A549 (cell line): Measurements from ENCODE around the gene PDCD1LG2. TPM values are rescaled to one million over a fixed set of nuclear protein-coding genes. Genes with fewer than 3 reads are reported as not detected.
"Not testable (repeated sequence)": the region's sequence is repeated elsewhere in the genome, so short reads cannot be mapped to it uniquely, and the experiment has no call there.

Experiments
- ATAC-seq, 2 experiments: fragments of 200-7000 bp in 1 of 2; fragments of >200 bp in 1 of 2; cut with Nextera tagmentation in 1 of 2; cut with Tn5 transposase in 1 of 2; 3 replicates each; pipeline versions ENCODE4 v1.8.0 to v1.9.1; 2018 to 2020; ENCODE audit warnings: mild to moderate bottlenecking in 1 of 2, moderate library complexity in 1 of 2
- CTCF ChIA-PET: fragments of 300-600 bp; sonication (Branson Sonifier 250); formaldehyde crosslinking; extraction: SDS; loops from one replicate; lab custom pipeline; 2021; ENCODE audit warnings: antibody characterized with exemption, inconsistent platforms; lab: Yijun Ruan, JAX
- POLR2A ChIA-PET: fragments of 350-600 bp; formaldehyde crosslinking; extraction: SDS; loops from one replicate; lab custom pipeline; 2021; ENCODE audit warnings: antibody characterized with exemption, inconsistent platforms; lab: Yijun Ruan, JAX
- DNase-seq, 2 experiments: peaks; one replicate each; pipeline versions ENCODE4 v3.0.0 to v3.0.0-alpha.2; 2011 to 2016; ENCODE audit warnings: low read depth in 1 of 2, low spot score in 1 of 2
- FAIRE-seq: peaks from 2 replicates; lab custom pipeline; 2011; peaks lifted over from hg19 to GRCh38; lab: Jason Lieb, UNC
- H3K27ac ChIP-seq, 2 experiments: fragments of >200 bp; sonication (Bioruptor Twin); formaldehyde crosslinking; 3 replicates each; pipeline ENCODE4 v1.5.1; 2016 to 2017
- H3K4me1 ChIP-seq: fragments of >200 bp; sonication (Bioruptor Twin); formaldehyde crosslinking; 3 replicates; pipeline ENCODE4 v1.6.1; 2016
- H3K4me2 ChIP-seq: fragments of >200 bp; sonication (Bioruptor Twin); formaldehyde crosslinking; 3 replicates; pipeline ENCODE4 v1.6.1; 2016
- H3K4me3 ChIP-seq: fragments of >200 bp; sonication (Bioruptor Twin); formaldehyde crosslinking; 3 replicates; pipeline ENCODE4 v1.5.1; 2016
- H3K9me3 ChIP-seq: fragments of >200 bp; sonication (Bioruptor Twin); formaldehyde crosslinking; 3 replicates; pipeline ENCODE4 v1.6.1; 2016
- BHLHE40 ChIP-seq: IDR thresholded peaks from 2 replicates; pipeline ENCODE4 v1.6.1; 2012; ENCODE audit warnings: low read depth, low read length, inconsistent platforms
- CBX8 ChIP-seq: fragments of 200-600 bp; sonication (generic); IDR thresholded peaks from 2 replicates; pipeline ENCODE4 v1.6.1; 2016
- CHD2 ChIP-seq: fragments of 150-350 bp; IDR thresholded peaks from 2 replicates; pipeline ENCODE4 v1.6.1; 2014; ENCODE audit warnings: low read length; ENCODE audit not compliant: partially characterized antibody
- CHD4 ChIP-seq: fragments of 200-600 bp; sonication (generic); IDR thresholded peaks from 2 replicates; pipeline ENCODE4 v1.6.1; 2016; ENCODE audit warnings: antibody characterized with exemption, mild to moderate bottlenecking, borderline replicate concordance
- EHF ChIP-seq: fragments of 250-450 bp; sonication (Bioruptor Pico); IDR thresholded peaks from 2 replicates; pipeline ENCODE4 v1.5.0; 2020; ENCODE audit warnings: mild to moderate bottlenecking
- EHMT2 ChIP-seq: fragments of 200-600 bp; sonication (generic); IDR thresholded peaks from 2 replicates; pipeline ENCODE4 v1.6.1; 2016; ENCODE audit warnings: antibody characterized with exemption, low read depth, mild to moderate bottlenecking, moderate library complexity
- ESRRA ChIP-seq: fragments of 150-350 bp; IDR thresholded peaks from 2 replicates; pipeline ENCODE4 v1.6.1; 2014; ENCODE audit warnings: mild to moderate bottlenecking, low read length, borderline replicate concordance
- FOSL2 ChIP-seq, 2 experiments: fragments of 450-650 bp in 1 of 2; fragments of >200 bp in 1 of 2; sonication (Bioruptor Twin) in 1 of 2; formaldehyde crosslinking; IDR thresholded peaks; 2 replicates each; pipeline versions ENCODE4 v1.5.0 to v1.6.1; 2016 to 2020; ENCODE audit warnings: mild to moderate bottlenecking in 1 of 2, moderate library complexity in 1 of 2
- HEYL ChIP-seq: fragments of 250-450 bp; sonication (Bioruptor Pico); IDR thresholded peaks from 2 replicates; pipeline ENCODE4 v1.8.0; 2021; ENCODE audit warnings: mild to moderate bottlenecking, moderate library complexity
- HOXA7 ChIP-seq: fragments of 250-450 bp; sonication (Bioruptor Pico); IDR thresholded peaks from 2 replicates; pipeline ENCODE4 v1.5.0; 2020; ENCODE audit warnings: mild to moderate bottlenecking, moderate library complexity
- JUN ChIP-seq, 2 experiments: fragments of >200 bp; sonication (Bioruptor Twin); formaldehyde crosslinking; IDR thresholded peaks; 2 replicates in 1 of 2; 3 replicates in 1 of 2; pipeline ENCODE4 v1.6.1; 2016 to 2017
- JUNB ChIP-seq: fragments of >200 bp; sonication (Bioruptor Twin); formaldehyde crosslinking; IDR thresholded peaks from 2 replicates; pipeline ENCODE4 v1.6.1; 2016
- MYC ChIP-seq: IDR thresholded peaks from 2 replicates; pipeline ENCODE4 v1.6.1; 2012; ENCODE audit warnings: mild to moderate bottlenecking, inconsistent platforms, low read length, improper control_type of control experiment, borderline replicate concordance
- POLR2A ChIP-seq: IDR thresholded peaks from 2 replicates; pipeline ENCODE4 v1.6.1; 2012; ENCODE audit warnings: mild to moderate bottlenecking, low read length
- POLR2AphosphoS2 ChIP-seq: conservative IDR thresholded peaks from 2 replicates; pipeline ENCODE4 v1.6.1; 2012; ENCODE audit warnings: low read length, improper control_type of control experiment, inconsistent platforms
- RARB ChIP-seq: fragments of 250-450 bp; sonication (Bioruptor Pico); IDR thresholded peaks from 2 replicates; pipeline ENCODE4 v1.8.0; 2021; ENCODE audit warnings: mild to moderate bottlenecking, moderate library complexity
- RCOR1 ChIP-seq: fragments of 150-350 bp; IDR thresholded peaks from 2 replicates; pipeline ENCODE4 v1.6.1; 2014; ENCODE audit warnings: antibody characterized with exemption, low read length, low read depth
- RFX5 ChIP-seq: fragments of 450-650 bp; IDR thresholded peaks from 2 replicates; pipeline ENCODE4 v1.7.1; 2014; ENCODE audit warnings: antibody characterized with exemption, mild to moderate bottlenecking, moderate library complexity
- RNF2 ChIP-seq: fragments of 200-600 bp; sonication (generic); IDR thresholded peaks from 2 replicates; pipeline ENCODE4 v1.6.1; 2016; ENCODE audit warnings: low read depth, mild to moderate bottlenecking, antibody characterized with exemption, moderate library complexity, borderline replicate concordance
- TFCP2L1 ChIP-seq: fragments of 250-450 bp; sonication (Bioruptor Pico); IDR thresholded peaks from 2 replicates; pipeline ENCODE4 v1.5.0; 2021; ENCODE audit warnings: mild to moderate bottlenecking
- TP53 ChIP-seq: fragments of 250-450 bp; sonication (Bioruptor Pico); IDR thresholded peaks from 2 replicates; pipeline ENCODE4 v1.5.0; 2021; ENCODE audit warnings: mild to moderate bottlenecking, moderate library complexity
- ZC3H11A ChIP-seq: fragments of 450-650 bp; IDR thresholded peaks from 2 replicates; pipeline ENCODE4 v1.6.1; 2014; ENCODE audit warnings: antibody characterized with exemption, mild to moderate bottlenecking
- ZFP36 ChIP-seq: fragments of 450-650 bp; IDR thresholded peaks from 2 replicates; pipeline ENCODE4 v1.6.1; 2014; ENCODE audit warnings: borderline replicate concordance; ENCODE audit not compliant: partially characterized antibody
- ZNF302 ChIP-seq: fragments of 250-450 bp; sonication (Bioruptor Pico); IDR thresholded peaks from 2 replicates; pipeline ENCODE4 v1.9.0; 2021; ENCODE audit warnings: inconsistent platforms, mild to moderate bottlenecking, moderate library complexity
- WGBS: methylation state at CpG from one replicate; pipeline ENCODE4 v1.1.6; 2017; ENCODE audit errors: missing lambda C conversion rate; 5-methylcytosine and 5-hydroxymethylcytosine counted together
- polyA minus RNA-seq: library from RNA; depleted of rRNA, polyadenylated mRNA; stranded (reverse); fragments of >200 nt; gene quantifications from 2 replicates; pipeline ENCODE4 v1.2.3, GENCODE V29; 2011; rRNA and poly(A)+ RNA removed
- polyA plus RNA-seq, 4 experiments: library from polyadenylated mRNA; depleted of rRNA in 3 of 4; stranded (reverse); fragments of >200 nt; fragmentation: RNase III in 1 of 4; extraction: RNeasy Plus Mini Kit Qiagen cat#74134 plus additional on column Dnase treatment in 1 of 4; gene quantifications; 2 replicates in 3 of 4; 3 replicates in 1 of 4; pipeline ENCODE4 v1.2.3, GENCODE V29; 2011 to 2017
- TF ChIP-seq, protein P1 (sequence below): IDR thresholded peaks from 2 replicates; pipeline ENCODE4 v1.6.1; 2012
- TF ChIP-seq, protein P2 (sequence below): fragments of 150-350 bp; IDR thresholded peaks from 2 replicates; pipeline ENCODE4 v1.6.1; 2014; ENCODE audit warnings: low read depth, mild to moderate bottlenecking, low read length
- TF ChIP-seq, protein P3 (sequence below): fragments of >200 bp; sonication (Bioruptor Twin); formaldehyde crosslinking; IDR thresholded peaks from 3 replicates; pipeline ENCODE4 v1.6.1; 2016

Gene PDCD1LG2
- polyA plus RNA-seq (2011; rRNA removed) (0.46 and 0.53 TPM in 2 replicates), polyA plus RNA-seq (2017; fragmentation: RNase III; extraction: RNeasy Plus Mini Kit Qiagen cat#74134 plus additional on column Dnase treatment) (0.53 to 0.82 TPM (median 0.79 TPM) in 3 replicates), polyA minus RNA-seq (0.41 and 0.49 TPM in 2 replicates)
- 0.11 and 0.17 TPM in 2 replicates for polyA plus RNA-seq (2012; cell fraction: cytosol; rRNA removed)
- polyA plus RNA-seq (2012; cell fraction: nucleus; rRNA removed): 0.13 and 0.17 TPM in 2 replicates

DNA sequence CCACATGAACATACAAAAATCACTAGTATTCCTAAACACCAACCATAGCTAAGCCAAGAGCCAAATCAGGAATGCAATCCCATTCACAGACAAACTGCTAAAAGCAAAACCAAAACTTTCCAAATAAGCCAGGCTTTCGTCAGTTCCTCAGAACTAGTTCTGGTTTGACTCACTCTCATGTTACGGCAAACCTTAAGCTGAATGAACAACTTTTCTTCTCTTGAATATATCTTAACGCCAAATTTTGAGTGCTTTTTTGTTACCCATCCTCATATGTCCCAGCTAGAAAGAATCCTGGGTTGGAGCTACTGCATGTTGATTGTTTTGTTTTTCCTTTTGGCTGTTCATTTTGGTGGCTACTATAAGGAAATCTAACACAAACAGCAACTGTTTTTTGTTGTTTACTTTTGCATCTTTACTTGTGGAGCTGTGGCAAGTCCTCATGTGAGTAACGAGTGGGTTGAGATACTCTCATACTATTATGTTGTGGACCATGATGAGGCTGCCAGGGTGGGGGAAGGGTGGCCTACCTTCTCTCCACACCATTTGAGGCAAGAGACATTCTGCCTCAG is at the start of gene PDCD1LG2:
Gene PDCD1LG2 (plus strand): TSS at position 172 of the 572 bp plus-strand sequence. CDS start 12,016 bp downstream, outside the sequence.
- no peak for FAIRE-seq
- peak within 1 kb of the TSS; percentile 59 for H3K4me2 ChIP-seq
- CTCF ChIA-PET: interaction anchor here (0.6 to 2.6 kb wide), 9 partner anchors 11 to 526 kb away, joined by 3 to 13 read pairs (median 4); partner anchors contain the start of genes CD274 and JAK2
- peak; percentile 49 to 51; a peak in 3 of 6 replicates for ATAC-seq
- H3K4me1 ChIP-seq: peaks cover 24% of the 10 kb centered on the region
- no peak for DNase-seq
- H3K4me3 ChIP-seq: no peak within 1 kb of the TSS
- peak within 1 kb of the TSS; percentile 62 to 81 for H3K27ac ChIP-seq
- POLR2A ChIA-PET: interaction anchor here (1.4 to 2.2 kb wide), 3 partner anchors 17 to 73 kb away, joined by 3 to 6 read pairs (median 5); partner anchors contain the start of genes CD274 and PLGRKT
- TF ChIP-seq, protein P1, sequence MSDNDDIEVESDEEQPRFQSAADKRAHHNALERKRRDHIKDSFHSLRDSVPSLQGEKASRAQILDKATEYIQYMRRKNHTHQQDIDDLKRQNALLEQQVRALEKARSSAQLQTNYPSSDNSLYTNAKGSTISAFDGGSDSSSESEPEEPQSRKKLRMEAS: no peak
- TF ChIP-seq ZFP36 (no peak), POLR2A (no peak), MYC (no peak), CHD4 (no peak), HEYL (no peak), TP53 (CRISPR knock-in tag) (no peak), JUNB (no peak), CHD2 (no peak), EHF (no peak), RFX5 (no peak), ZC3H11A (no peak), FOSL2 (IDR thresholded peaks at IDR 0.05) (no peak), FOSL2 (CRISPR knock-in tag; IDR thresholded peaks at IDR 0.05) (no peak), RCOR1 (no peak), ZNF302 (CRISPR knock-in tag) (no peak)
- TF ChIP-seq, protein P2, sequence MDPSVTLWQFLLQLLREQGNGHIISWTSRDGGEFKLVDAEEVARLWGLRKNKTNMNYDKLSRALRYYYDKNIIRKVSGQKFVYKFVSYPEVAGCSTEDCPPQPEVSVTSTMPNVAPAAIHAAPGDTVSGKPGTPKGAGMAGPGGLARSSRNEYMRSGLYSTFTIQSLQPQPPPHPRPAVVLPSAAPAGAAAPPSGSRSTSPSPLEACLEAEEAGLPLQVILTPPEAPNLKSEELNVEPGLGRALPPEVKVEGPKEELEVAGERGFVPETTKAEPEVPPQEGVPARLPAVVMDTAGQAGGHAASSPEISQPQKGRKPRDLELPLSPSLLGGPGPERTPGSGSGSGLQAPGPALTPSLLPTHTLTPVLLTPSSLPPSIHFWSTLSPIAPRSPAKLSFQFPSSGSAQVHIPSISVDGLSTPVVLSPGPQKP: no peak
- TF ChIP-seq, protein P3, sequence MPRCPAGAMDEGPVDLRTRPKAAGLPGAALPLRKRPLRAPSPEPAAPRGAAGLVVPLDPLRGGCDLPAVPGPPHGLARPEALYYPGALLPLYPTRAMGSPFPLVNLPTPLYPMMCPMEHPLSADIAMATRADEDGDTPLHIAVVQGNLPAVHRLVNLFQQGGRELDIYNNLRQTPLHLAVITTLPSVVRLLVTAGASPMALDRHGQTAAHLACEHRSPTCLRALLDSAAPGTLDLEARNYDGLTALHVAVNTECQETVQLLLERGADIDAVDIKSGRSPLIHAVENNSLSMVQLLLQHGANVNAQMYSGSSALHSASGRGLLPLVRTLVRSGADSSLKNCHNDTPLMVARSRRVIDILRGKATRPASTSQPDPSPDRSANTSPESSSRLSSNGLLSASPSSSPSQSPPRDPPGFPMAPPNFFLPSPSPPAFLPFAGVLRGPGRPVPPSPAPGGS: no peak
- WGBS: 27% methylated on average over 4 of the region's 4 CpGs
- H3K9me3 ChIP-seq: no peaks in the 10 kb centered on the region

DNA sequence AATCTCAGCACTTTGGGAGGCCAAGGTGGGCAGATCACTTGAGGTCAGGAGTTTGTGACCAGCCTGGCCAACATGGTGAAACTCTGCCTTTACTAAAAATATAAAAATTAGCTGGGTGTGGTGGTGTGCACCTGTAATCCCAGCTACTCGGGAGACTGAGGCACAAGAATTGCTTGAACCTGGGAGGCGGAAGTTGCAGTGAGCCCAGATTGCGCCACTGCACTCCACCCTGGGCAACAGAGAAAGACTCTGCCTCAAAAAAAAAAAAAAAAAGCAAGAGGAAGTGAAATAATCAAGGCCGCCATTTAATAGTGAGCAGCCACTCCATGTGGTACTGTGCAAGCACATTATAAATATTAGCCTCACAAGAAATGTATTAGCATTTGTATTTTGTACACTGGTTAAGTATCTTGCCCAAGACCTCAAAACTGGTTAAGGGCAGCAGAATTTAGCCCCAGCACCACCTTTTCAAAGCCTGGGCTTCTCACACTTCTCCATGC is 45.5 kb upstream of the PDCD1LG2 start:
- DNase-seq, FAIRE-seq, H3K4me1 ChIP-seq, H3K9me3 ChIP-seq, ATAC-seq, H3K4me2 ChIP-seq, H3K27ac ChIP-seq, H3K4me3 ChIP-seq, POLR2A ChIA-PET: not testable (repeated sequence)
- 96% methylated on average over 4 of the region's 4 CpGs for WGBS
- CTCF ChIA-PET: interaction anchor here (1.0 to 4.0 kb wide), 5 partner anchors 16 to 135 kb away, joined by 3 to 19 read pairs (median 5); partner anchors contain the start of gene CD274

DNA sequence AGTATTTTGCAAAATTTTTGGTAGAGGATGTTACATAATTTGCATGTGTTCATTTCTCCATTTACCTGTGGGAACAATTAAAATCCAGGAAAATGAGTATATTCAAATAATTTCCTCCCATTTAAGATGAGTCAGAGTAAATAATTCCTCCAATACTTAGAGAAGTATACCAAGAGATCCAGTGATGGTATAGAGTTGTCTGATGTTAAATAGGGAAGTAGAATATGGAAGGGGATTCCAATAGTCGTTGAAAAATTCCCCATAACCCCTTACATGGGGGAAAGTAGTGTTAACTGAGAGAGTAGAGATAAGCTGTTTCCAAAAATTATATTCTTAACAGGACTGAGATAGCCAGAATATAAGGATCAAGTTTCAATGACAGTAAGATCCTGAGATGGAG is 44.3 kb upstream of the PDCD1LG2 start:
- H3K4me1 ChIP-seq: no peaks in the 10 kb centered on the region
- 50% methylated on average over 1 of the region's 1 CpG for WGBS
- ChIA-PET CTCF (interaction anchor here (1.0 to 1.9 kb wide), 5 partner anchors 16 to 135 kb away, joined by 3 to 8 read pairs (median 4); partner anchors contain the start of gene CD274), POLR2A (no interaction called here)
- no peak overlapping the region for H3K4me2 ChIP-seq
- no peak overlapping the region for H3K27ac ChIP-seq
- no peak for FAIRE-seq
- DNase-seq: no peak
- H3K4me3 ChIP-seq: no peak overlapping the region
- ATAC-seq: no peak
- no peaks in the 10 kb centered on the region for H3K9me3 ChIP-seq
- TF ChIP-seq BHLHE40 (no peak), CHD4 (no peak), EHMT2 (no peak), ZNF302 (CRISPR knock-in tag) (no peak), CBX8 (no peak), ZFP36 (no peak), RCOR1 (no peak), FOSL2 (IDR thresholded peaks at IDR 0.05) (no peak), FOSL2 (CRISPR knock-in tag; IDR thresholded peaks at IDR 0.05) (no peak), RARB (CRISPR knock-in tag) (no peak), POLR2AphosphoS2 (no peak), RNF2 (no peak), ESRRA (no peak), HOXA7 (CRISPR knock-in tag) (no peak), JUN (IDR thresholded peaks at IDR 0.05) (no peak), TFCP2L1 (CRISPR knock-in tag) (no peak)
- TF ChIP-seq, protein P2: no peak
